ENCODE measurements around the gene ATP23. TPM values are rescaled to one million over a fixed set of nuclear protein-coding genes. Genes with fewer than 3 reads are reported as not detected.

Gene ATP23
- polyA plus RNA-seq, 1 donor (not counting 4 experiments of a cell fraction or from before 2014, with no cell fraction given): 12.2 TPM

DNA sequence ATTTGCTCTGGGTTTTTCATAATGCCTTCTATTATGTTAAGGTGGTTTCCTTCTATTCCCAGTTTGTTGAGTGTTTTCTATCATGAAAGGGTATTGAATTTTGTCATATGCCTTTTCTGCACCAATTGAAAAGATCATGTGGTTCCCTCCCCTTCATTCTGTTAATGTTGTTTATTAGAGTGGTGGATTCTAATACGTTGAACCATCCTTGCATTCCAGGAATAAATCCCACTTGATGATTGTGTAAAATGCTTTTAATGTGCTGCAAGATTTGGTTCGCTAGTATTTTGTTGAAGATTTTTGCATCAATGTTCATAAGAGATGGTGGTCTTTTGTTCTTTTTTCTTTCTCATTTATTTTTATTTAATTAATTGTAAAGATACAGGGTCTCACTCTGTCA, 55.2 kb downstream of the ATP23 start:
- Histone ChIP-seq H3K9ac (ENCODE audit: control insufficient read depth, extremely low read depth, insufficient read depth, low read length) (no peak overlapping the region), H4K20me1 (ENCODE audit: control insufficient read depth, extremely low read depth, insufficient read depth, low read length) (no peaks in the 10 kb centered on the region), H3K27ac (ENCODE audit: control insufficient read depth, insufficient read depth, low read length) (no peak overlapping the region), H3K79me2 (ENCODE audit: control insufficient read depth, insufficient read depth, low read length) (no peaks in the 10 kb centered on the region), H3K9me1 (ENCODE audit: control insufficient read depth, extremely low read depth, insufficient read depth, low read length) (no peaks in the 10 kb centered on the region), H3K9me3 (ENCODE audit: control insufficient read depth, low read depth, low read length) (peaks cover 8% of the 10 kb centered on the region), H3K4me3 (ENCODE audit: control insufficient read depth in 2 of 3, extremely low read depth in 1 of 3, insufficient read depth in 2 of 3, low read depth in 1 of 3, low read length in 3 of 3) (no peak overlapping the region), H3K4me1 (ENCODE audit: control insufficient read depth, extremely low read depth, insufficient read depth, low read length) (peaks cover 3% of the 10 kb centered on the region), H2AFZ (ENCODE audit: control insufficient read depth, low read length) (no peak overlapping the region), H3K27me3 (ENCODE audit: control insufficient read depth, extremely low read depth, insufficient read depth, low read length) (no peaks in the 10 kb centered on the region), H3K4me2 (ENCODE audit: control insufficient read depth, extremely low read depth, insufficient read depth, low read depth, low read length) (no peak overlapping the region), H3K36me3 (ENCODE audit: control insufficient read depth in 2 of 2, extremely low read depth in 1 of 2, insufficient read depth in 2 of 2, low read length in 2 of 2) (no peaks in the 10 kb centered on the region)
- FAIRE-seq: no peak
- no peak for DNase-seq (ENCODE audit: low read depth, low spot score)
- dilution Hi-C loops (cut with MboI; ENCODE audit: extremely low pct_ligation_motif_present, low sequenced_read_pairs): no loop called here
- no peak for TF ChIP-seq CTCF (optimal IDR thresholded peaks at IDR 0.05 in 1 of 3, IDR thresholded peaks at IDR 0.05 in 1 of 3, conservative IDR thresholded peaks at IDR 0.05 in 1 of 3; ENCODE audit: extremely low read depth in 1 of 3, insufficient read depth in 2 of 3, low read length in 3 of 3)
- TF ChIP-seq EZH2 (IDR thresholded peaks at IDR 0.05; ENCODE audit: low read length): no peak

- dilution Hi-C loops (cut with MboI; ENCODE audit: extremely low pct_ligation_motif_present, low sequenced_read_pairs): no loop called here
- Histone ChIP-seq H3K4me2 (ENCODE audit: control insufficient read depth, extremely low read depth, insufficient read depth, low read depth, low read length) (no peak overlapping the region), H3K36me3 (ENCODE audit: control insufficient read depth in 2 of 2, extremely low read depth in 1 of 2, insufficient read depth in 2 of 2, low read length in 2 of 2) (no peaks in the 10 kb centered on the region), H3K27ac (ENCODE audit: control insufficient read depth, insufficient read depth, low read length) (no peak overlapping the region), H3K79me2 (ENCODE audit: control insufficient read depth, insufficient read depth, low read length) (no peaks in the 10 kb centered on the region), H3K27me3 (ENCODE audit: control insufficient read depth, extremely low read depth, insufficient read depth, low read length) (no peaks in the 10 kb centered on the region), H2AFZ (ENCODE audit: control insufficient read depth, low read length) (no peak overlapping the region), H3K9me3 (ENCODE audit: control insufficient read depth, low read depth, low read length) (peaks cover 8% of the 10 kb centered on the region), H3K9ac (ENCODE audit: control insufficient read depth, extremely low read depth, insufficient read depth, low read length) (no peak overlapping the region), H3K4me3 (ENCODE audit: control insufficient read depth in 2 of 3, extremely low read depth in 1 of 3, insufficient read depth in 2 of 3, low read depth in 1 of 3, low read length in 3 of 3) (no peak overlapping the region), H3K9me1 (ENCODE audit: control insufficient read depth, extremely low read depth, insufficient read depth, low read length) (no peaks in the 10 kb centered on the region), H4K20me1 (ENCODE audit: control insufficient read depth, extremely low read depth, insufficient read depth, low read length) (no peaks in the 10 kb centered on the region), H3K4me1 (ENCODE audit: control insufficient read depth, extremely low read depth, insufficient read depth, low read length) (peaks cover 3% of the 10 kb centered on the region)
- TF ChIP-seq CTCF (optimal IDR thresholded peaks at IDR 0.05 in 1 of 3, IDR thresholded peaks at IDR 0.05 in 1 of 3, conservative IDR thresholded peaks at IDR 0.05 in 1 of 3; ENCODE audit: extremely low read depth in 1 of 3, insufficient read depth in 2 of 3, low read length in 3 of 3): no peak
- no peak for TF ChIP-seq EZH2 (IDR thresholded peaks at IDR 0.05; ENCODE audit: low read length)
- no peak for DNase-seq (ENCODE audit: low read depth, low spot score)
- no peak for FAIRE-seq
Measured at GRCh38 chr12:57998251-57998650, 56.9 kb downstream of the ATP23 start.

All from keratinocyte (primary cell).